OCI-LY1 (cell line): Measurements from ENCODE around the gene DAO.

Source experiments
- H2AFZ ChIP-seq: fragments of 200-600 bp; sonication (generic), shearing (Covaris generic); 2 replicates; pipeline ENCODE4 v1.6.0; 2014; ENCODE audit warnings: antibody characterized with exemption, mild to moderate bottlenecking, low read length
- H3F3A ChIP-seq: fragments of 200-600 bp; sonication (generic), shearing (Covaris generic); 2 replicates; pipeline ENCODE4 v1.6.0; 2014; ENCODE audit warnings: mild to moderate bottlenecking, antibody characterized with exemption, low read length, moderate library complexity; ENCODE audit not compliant: insufficient read depth
- H3K27ac ChIP-seq: fragments of 200-600 bp; sonication (generic); 2 replicates; pipeline ENCODE4 v1.5.1; 2014; ENCODE audit warnings: low read length, mixed run types, mild to moderate bottlenecking, low read depth; ENCODE audit not compliant: poor library complexity, severe bottlenecking
- H3K27me3 ChIP-seq: fragments of 200-600 bp; sonication (generic); 2 replicates; pipeline ENCODE4 v1.6.0; 2014; ENCODE audit warnings: antibody characterized with exemption, mild to moderate bottlenecking, low read length, moderate library complexity; ENCODE audit not compliant: insufficient read depth
- H3K36me3 ChIP-seq: fragments of 200-600 bp; sonication (generic); 2 replicates; pipeline ENCODE4 v1.6.1; 2014; ENCODE audit warnings: mild to moderate bottlenecking, antibody characterized with exemption, low read length, moderate library complexity, mixed read lengths; ENCODE audit not compliant: insufficient read depth
- H3K4me1 ChIP-seq: fragments of 200-600 bp; sonication (generic); 2 replicates; pipeline ENCODE4 v1.5.1; 2014; ENCODE audit warnings: mild to moderate bottlenecking, low read length, moderate library complexity; ENCODE audit not compliant: insufficient read depth, severe bottlenecking
- H3K4me2 ChIP-seq: fragments of 200-600 bp; sonication (generic), shearing (Covaris generic); 2 replicates; pipeline ENCODE4 v1.6.1; 2014; ENCODE audit warnings: low read length
- H3K4me3 ChIP-seq: fragments of 200-600 bp; sonication (generic); 2 replicates; pipeline ENCODE4 v1.5.1; 2014; ENCODE audit warnings: low read length, low read depth, mild to moderate bottlenecking, mixed read lengths; ENCODE audit not compliant: poor library complexity, severe bottlenecking
- H3K79me2 ChIP-seq: fragments of 200-600 bp; shearing (Covaris generic); 2 replicates; pipeline ENCODE4 v1.6.1; 2016; ENCODE audit warnings: mixed run types, low read length, mixed read lengths; ENCODE audit not compliant: insufficient read depth
- H3K9ac ChIP-seq: fragments of 200-600 bp; sonication (generic), shearing (Covaris generic); 2 replicates; pipeline ENCODE4 v1.6.1; 2014; ENCODE audit warnings: mild to moderate bottlenecking, low read length, mixed read lengths
- H3K9me2 ChIP-seq: fragments of 200-600 bp; sonication (generic), shearing (Covaris generic); 2 replicates; pipeline ENCODE4 v1.6.1; 2014; ENCODE audit warnings: low read depth, mild to moderate bottlenecking, low read length, mixed read lengths
- H3K9me3 ChIP-seq: fragments of 200-600 bp; shearing (Covaris generic); 2 replicates; pipeline ENCODE4 v1.6.1; 2014; ENCODE audit warnings: low read length, mixed read lengths
- H4K20me1 ChIP-seq: fragments of 200-600 bp; sonication (generic), shearing (Covaris generic); 2 replicates; pipeline ENCODE4 v1.6.0; 2016; ENCODE audit warnings: mild to moderate bottlenecking, low read length; ENCODE audit not compliant: insufficient read depth
- EZH2 ChIP-seq: fragments of 200-600 bp; sonication (generic), shearing (Covaris generic); IDR thresholded peaks from 2 replicates; pipeline ENCODE4 v1.8.0; 2017; ENCODE audit warnings: borderline replicate concordance, mixed run types, mild to moderate bottlenecking, antibody characterized with exemption, low read length, moderate library complexity, mixed read lengths
- TF ChIP-seq, protein P1 (sequence below): fragments of 200-600 bp; sonication (generic), shearing (Covaris generic); IDR thresholded peaks from 2 replicates; pipeline ENCODE4 v1.5.1; 2017; ENCODE audit warnings: mild to moderate bottlenecking, antibody characterized with exemption, low read length, moderate library complexity, mixed read lengths

The DAO gene

GRCh38 chr12:108939594-108939993, 59.7 kb downstream of the DAO start:
- no peaks in the 10 kb centered on the region for H3K9me3 ChIP-seq
- H3K4me1 ChIP-seq = no peaks in the 10 kb centered on the region
- H3K9ac ChIP-seq = no peak overlapping the region
- no peak overlapping the region for H3K27ac ChIP-seq
- no peak overlapping the region for H2AFZ ChIP-seq
- no peaks in the 10 kb centered on the region for H3K79me2 ChIP-seq
- no peak overlapping the region for H3K4me2 ChIP-seq
- H3K4me3 ChIP-seq = no peak overlapping the region
- no peaks in the 10 kb centered on the region for H3F3A ChIP-seq
- H3K27me3 ChIP-seq = no peaks in the 10 kb centered on the region
- H3K36me3 ChIP-seq = no peaks in the 10 kb centered on the region
- H3K9me2 ChIP-seq = no peaks in the 10 kb centered on the region
- H4K20me1 ChIP-seq = no peaks in the 10 kb centered on the region
- TF ChIP-seq, protein P1, sequence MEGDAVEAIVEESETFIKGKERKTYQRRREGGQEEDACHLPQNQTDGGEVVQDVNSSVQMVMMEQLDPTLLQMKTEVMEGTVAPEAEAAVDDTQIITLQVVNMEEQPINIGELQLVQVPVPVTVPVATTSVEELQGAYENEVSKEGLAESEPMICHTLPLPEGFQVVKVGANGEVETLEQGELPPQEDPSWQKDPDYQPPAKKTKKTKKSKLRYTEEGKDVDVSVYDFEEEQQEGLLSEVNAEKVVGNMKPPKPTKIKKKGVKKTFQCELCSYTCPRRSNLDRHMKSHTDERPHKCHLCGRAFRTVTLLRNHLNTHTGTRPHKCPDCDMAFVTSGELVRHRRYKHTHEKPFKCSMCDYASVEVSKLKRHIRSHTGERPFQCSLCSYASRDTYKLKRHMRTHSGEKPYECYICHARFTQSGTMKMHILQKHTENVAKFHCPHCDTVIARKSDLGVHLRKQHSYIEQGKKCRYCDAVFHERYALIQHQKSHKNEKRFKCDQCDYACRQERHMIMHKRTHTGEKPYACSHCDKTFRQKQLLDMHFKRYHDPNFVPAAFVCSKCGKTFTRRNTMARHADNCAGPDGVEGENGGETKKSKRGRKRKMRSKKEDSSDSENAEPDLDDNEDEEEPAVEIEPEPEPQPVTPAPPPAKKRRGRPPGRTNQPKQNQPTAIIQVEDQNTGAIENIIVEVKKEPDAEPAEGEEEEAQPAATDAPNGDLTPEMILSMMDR = no peak
- no peak for TF ChIP-seq EZH2

DNA sequence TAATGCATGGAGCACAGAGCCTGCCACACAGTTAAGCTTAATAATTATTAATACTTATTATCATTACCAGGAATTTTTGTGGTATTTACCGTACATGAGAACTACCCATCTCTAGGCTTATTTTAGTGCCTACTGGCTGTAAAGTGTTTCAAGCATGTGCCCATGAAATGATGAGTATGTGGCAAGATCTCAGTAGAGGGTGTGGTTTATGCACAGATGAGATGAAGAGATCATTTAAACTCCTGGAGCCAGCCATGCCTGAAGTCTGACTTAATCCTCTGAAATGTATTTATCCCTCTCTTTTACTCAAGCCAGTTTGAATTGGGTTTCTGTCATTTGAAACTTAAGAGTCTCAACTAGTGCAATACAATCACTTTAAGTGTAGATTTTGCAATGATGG, 60.2 kb downstream of the DAO start:
- H3K27ac ChIP-seq = no peak overlapping the region
- H3K9me3 ChIP-seq = no peaks in the 10 kb centered on the region
- H2AFZ ChIP-seq = no peak overlapping the region
- no peaks in the 10 kb centered on the region for H4K20me1 ChIP-seq
- TF ChIP-seq EZH2 = no peak
- TF ChIP-seq, protein P1 = no peak
- no peaks in the 10 kb centered on the region for H3K9me2 ChIP-seq
- no peaks in the 10 kb centered on the region for H3K36me3 ChIP-seq
- no peaks in the 10 kb centered on the region for H3K79me2 ChIP-seq
- H3K4me2 ChIP-seq = no peak overlapping the region
- no peaks in the 10 kb centered on the region for H3F3A ChIP-seq
- H3K27me3 ChIP-seq = no peaks in the 10 kb centered on the region
- H3K4me3 ChIP-seq = no peak overlapping the region
- H3K4me1 ChIP-seq = no peaks in the 10 kb centered on the region
- H3K9ac ChIP-seq = no peak overlapping the region

DNA sequence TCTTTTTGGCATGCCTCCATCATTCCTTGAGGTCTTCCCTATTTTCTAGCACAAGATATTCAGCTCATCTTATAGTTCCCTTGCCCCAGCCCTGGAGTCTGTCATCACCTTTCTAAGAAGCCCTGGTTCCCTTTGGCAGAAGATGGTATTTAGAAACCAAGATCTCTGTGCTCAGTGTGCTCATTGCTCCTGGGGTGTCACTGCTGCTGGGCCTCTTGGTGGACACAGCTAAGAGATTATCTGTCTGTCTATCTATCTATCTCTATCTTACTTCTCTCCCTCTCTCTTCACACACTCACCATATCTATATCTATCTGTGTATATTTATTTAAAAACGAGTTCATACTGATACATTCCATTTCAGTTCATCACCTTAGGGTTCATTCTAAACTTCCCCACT, 67.2 kb downstream of the DAO start:
- H3K4me3 ChIP-seq = no peak overlapping the region
- no peak overlapping the region for H3K4me2 ChIP-seq
- H3K4me1 ChIP-seq = no peaks in the 10 kb centered on the region
- H3K27ac ChIP-seq = no peak overlapping the region
- no peaks in the 10 kb centered on the region for H4K20me1 ChIP-seq
- H2AFZ ChIP-seq = no peak overlapping the region
- H3K9me3 ChIP-seq = no peaks in the 10 kb centered on the region
- H3K9ac ChIP-seq = no peak overlapping the region
- H3K9me2 ChIP-seq = no peaks in the 10 kb centered on the region
- no peaks in the 10 kb centered on the region for H3K79me2 ChIP-seq
- no peaks in the 10 kb centered on the region for H3F3A ChIP-seq
- TF ChIP-seq EZH2 = no peak
- TF ChIP-seq, protein P1 = no peak
- no peaks in the 10 kb centered on the region for H3K36me3 ChIP-seq
- no peaks in the 10 kb centered on the region for H3K27me3 ChIP-seq
